Transverse colon (tissue), 4 donors: ENCODE data around the gene ZBTB48.

Experiments
- POLR2A ChIP-seq: fragments of 450-650 bp; IDR thresholded peaks from one replicate; pipeline ENCODE4 v1.6.1; 2016; ENCODE audit warnings: antibody characterized with exemption, mild to moderate bottlenecking, moderate library complexity
- POLR2AphosphoS5 ChIP-seq, 3 donors: sonication (generic); formaldehyde crosslinking; IDR thresholded peaks; one replicate each; pipeline ENCODE4 v1.6.1; 2016; ENCODE audit warnings: antibody characterized with exemption in 3 of 3
- TF ChIP-seq, protein P1 (sequence below), 5 experiments: fragments of 200-600 bp in 3 of 5; fragments of 450-650 bp in 2 of 5; sonication (generic) in 3 of 5; IDR thresholded peaks; 1 replicate in 2 of 5; 2 replicates in 3 of 5; pipeline ENCODE4 v1.5.1; 2016 to 2017; ENCODE audit warnings: antibody characterized with exemption in 5 of 5, inconsistent platforms in 3 of 5, mild to moderate bottlenecking in 2 of 5, moderate library complexity in 1 of 5

DNA sequence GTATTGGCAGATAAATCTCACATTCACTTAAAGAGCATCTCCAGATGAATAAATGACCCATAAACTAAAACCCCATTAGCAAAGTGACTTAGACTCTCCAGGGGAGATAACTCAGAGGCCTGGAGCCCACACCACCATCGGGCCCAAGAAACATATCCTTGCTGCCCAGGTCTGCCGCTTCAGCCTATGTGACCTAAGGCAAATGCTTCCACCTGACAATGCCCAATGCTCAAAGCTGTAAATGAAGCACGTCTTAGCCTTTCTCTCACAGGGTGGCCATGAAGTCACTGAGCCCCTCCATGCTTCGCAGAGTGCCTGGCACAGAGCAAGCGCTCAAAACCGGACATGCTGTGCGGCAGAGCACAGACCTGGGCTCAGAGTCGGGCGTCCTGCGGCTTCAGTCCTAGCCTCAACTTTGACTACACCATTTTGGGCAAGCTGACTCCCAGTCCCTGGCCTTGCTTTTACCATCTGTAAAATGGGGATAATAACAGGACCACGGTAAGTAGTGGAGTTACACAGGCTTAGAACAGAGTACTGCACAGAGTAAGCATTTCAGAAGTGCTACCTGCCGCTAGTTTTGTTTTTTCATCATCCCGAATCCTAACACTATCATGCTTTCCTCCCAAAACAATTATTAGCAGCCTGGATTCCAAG is 49.2 kb upstream of the ZBTB48 start:
- TF ChIP-seq, protein P1, sequence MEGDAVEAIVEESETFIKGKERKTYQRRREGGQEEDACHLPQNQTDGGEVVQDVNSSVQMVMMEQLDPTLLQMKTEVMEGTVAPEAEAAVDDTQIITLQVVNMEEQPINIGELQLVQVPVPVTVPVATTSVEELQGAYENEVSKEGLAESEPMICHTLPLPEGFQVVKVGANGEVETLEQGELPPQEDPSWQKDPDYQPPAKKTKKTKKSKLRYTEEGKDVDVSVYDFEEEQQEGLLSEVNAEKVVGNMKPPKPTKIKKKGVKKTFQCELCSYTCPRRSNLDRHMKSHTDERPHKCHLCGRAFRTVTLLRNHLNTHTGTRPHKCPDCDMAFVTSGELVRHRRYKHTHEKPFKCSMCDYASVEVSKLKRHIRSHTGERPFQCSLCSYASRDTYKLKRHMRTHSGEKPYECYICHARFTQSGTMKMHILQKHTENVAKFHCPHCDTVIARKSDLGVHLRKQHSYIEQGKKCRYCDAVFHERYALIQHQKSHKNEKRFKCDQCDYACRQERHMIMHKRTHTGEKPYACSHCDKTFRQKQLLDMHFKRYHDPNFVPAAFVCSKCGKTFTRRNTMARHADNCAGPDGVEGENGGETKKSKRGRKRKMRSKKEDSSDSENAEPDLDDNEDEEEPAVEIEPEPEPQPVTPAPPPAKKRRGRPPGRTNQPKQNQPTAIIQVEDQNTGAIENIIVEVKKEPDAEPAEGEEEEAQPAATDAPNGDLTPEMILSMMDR (IDR thresholded peaks at IDR 0.05) = no peak
- TF ChIP-seq POLR2AphosphoS5 (IDR thresholded peaks at IDR 0.05) (no peak), POLR2A (no peak)
